Measurements from ENCODE around the gene DOCK1. TPM values are rescaled to one million over a fixed set of nuclear protein-coding genes. Genes with fewer than 3 reads are reported as not detected.

DOCK1 gene
- total and polyA plus RNA-seq, 8 donors: 46.4 to 77.7 (median 71.3) TPM

DNA sequence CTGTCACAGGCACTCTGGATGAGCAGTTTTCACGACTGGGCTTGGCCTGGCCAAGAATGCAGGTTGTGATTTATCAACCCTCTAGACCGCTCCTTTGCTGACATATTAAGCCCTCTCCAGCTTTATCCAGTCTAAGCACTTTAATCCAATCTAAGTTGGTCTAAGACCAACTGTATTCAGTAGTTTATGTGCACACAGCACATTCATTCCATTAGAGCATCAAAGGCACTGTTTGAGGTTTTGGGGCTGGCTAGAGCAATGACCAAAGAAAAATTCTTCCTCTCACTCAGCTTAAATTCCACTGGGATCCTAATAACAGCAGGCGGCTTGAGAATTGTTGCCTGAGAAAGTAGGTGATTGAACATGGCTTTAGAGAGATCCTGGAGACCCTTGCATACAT is 467.1 kb downstream of the DOCK1 start:
- Histone ChIP-seq H3K27me3 (no peaks in the 10 kb centered on the region), H3K27ac (no peak overlapping the region), H3K9me3 (no peaks in the 10 kb centered on the region), H3K4me3 (no peak overlapping the region), H3K4me1 (no peaks in the 10 kb centered on the region), H3K36me3 (peaks cover 0 to 27% of the 10 kb centered on the region in 2 donors)
- TF ChIP-seq, protein P1, sequence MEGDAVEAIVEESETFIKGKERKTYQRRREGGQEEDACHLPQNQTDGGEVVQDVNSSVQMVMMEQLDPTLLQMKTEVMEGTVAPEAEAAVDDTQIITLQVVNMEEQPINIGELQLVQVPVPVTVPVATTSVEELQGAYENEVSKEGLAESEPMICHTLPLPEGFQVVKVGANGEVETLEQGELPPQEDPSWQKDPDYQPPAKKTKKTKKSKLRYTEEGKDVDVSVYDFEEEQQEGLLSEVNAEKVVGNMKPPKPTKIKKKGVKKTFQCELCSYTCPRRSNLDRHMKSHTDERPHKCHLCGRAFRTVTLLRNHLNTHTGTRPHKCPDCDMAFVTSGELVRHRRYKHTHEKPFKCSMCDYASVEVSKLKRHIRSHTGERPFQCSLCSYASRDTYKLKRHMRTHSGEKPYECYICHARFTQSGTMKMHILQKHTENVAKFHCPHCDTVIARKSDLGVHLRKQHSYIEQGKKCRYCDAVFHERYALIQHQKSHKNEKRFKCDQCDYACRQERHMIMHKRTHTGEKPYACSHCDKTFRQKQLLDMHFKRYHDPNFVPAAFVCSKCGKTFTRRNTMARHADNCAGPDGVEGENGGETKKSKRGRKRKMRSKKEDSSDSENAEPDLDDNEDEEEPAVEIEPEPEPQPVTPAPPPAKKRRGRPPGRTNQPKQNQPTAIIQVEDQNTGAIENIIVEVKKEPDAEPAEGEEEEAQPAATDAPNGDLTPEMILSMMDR (IDR thresholded peaks at IDR 0.05): no peak
- intact Hi-C loops (cut with DNase I): no loop called here
- ATAC-seq: no peak
- DNase-seq: no peak

DNA sequence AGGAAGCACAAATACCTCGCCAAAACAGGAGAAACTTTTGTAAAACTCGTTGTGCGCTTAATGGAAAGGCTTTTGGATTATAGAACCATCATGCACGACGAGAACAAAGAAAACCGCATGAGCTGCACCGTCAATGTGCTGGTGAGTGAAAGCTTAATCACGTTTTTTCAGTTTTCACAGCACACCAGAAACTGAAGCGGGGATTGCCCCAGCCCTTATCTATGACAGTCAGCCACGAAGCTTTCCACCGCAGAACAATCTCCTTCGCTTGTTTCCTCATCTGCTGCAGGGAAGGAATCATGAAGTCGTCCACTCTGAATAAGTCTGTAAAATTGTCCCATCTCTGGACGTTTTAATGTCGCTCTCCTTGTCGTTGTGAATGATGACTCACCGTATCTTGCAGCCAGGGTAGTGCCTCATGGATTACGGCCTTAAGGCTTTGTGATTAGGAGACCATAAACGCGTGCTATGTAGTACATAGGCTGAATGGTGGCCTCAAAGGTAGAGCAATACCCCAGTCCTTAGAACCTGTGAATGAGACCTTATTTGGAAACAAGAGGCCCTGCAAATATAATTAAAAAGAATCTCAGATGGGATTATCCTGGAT is 468.9 kb downstream of the DOCK1 start:
- no peak overlapping the region for H3K4me3 ChIP-seq
- no peaks in the 10 kb centered on the region for H3K4me1 ChIP-seq
- H3K27ac ChIP-seq: no peak overlapping the region
- intact Hi-C loops (cut with DNase I): no loop called here
- DNase-seq (no peak), ATAC-seq (no peak)
- H3K27me3 ChIP-seq: no peaks in the 10 kb centered on the region
- H3K36me3 ChIP-seq: peaks cover 0 to 22% of the 10 kb centered on the region in 2 donors
- H3K9me3 ChIP-seq: no peaks in the 10 kb centered on the region
- TF ChIP-seq, protein P1 (IDR thresholded peaks at IDR 0.05): no peak

DNA sequence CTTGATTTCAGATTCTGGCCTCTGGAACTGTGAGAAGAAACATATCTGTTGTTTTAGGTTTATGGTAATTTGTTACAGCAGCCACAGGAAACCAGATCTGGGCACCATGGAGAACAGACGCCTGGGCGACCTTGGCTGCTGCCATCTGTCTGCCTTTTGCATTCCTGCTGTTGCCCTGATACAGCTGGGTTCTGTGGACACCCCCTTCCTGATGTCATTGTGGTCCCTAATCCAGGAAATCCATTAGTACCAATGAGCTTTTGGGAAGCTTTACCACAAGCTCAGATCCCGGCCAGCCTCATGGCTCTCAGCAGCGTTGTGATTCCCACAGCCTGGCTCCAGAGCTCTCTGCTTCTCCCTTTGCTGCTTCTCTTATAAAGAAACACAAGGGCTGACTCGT is 469.7 kb downstream of the DOCK1 start:
- ATAC-seq (no peak), DNase-seq (no peak)
- TF ChIP-seq, protein P1 (IDR thresholded peaks at IDR 0.05): no peak
- peaks cover 0 to 22% of the 10 kb centered on the region in 2 donors for H3K36me3 ChIP-seq
- no peak overlapping the region for H3K27ac ChIP-seq
- intact Hi-C loops (cut with DNase I): no loop called here
- no peaks in the 10 kb centered on the region for H3K4me1 ChIP-seq
- no peaks in the 10 kb centered on the region for H3K27me3 ChIP-seq
- H3K4me3 ChIP-seq: no peak overlapping the region
- no peaks in the 10 kb centered on the region for H3K9me3 ChIP-seq

DNA sequence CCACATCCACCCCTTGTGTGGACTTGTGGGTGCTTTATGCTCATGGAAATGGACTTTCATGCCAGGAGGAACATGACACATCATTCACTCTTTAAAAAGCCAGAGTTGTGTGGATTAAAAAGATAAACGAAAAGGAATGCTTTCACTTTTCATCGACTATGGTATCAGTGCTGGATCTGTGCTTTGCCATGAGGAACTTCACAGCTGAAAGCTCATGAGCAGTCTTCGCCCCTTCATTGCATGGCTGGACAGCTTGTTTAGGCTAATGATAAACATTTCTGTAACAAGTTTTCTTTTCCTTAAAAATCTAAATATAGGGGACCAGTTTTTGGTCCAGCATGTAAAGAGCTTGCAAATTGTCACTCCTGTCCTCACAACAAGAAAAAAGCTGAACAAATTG is 470.2 kb downstream of the DOCK1 start:
- TF ChIP-seq, protein P1 (IDR thresholded peaks at IDR 0.05): no peak
- H3K27me3 ChIP-seq: no peaks in the 10 kb centered on the region
- DNase-seq: no peak
- no peak for ATAC-seq
- H3K27ac ChIP-seq: no peak overlapping the region
- H3K9me3 ChIP-seq: no peaks in the 10 kb centered on the region
- H3K36me3 ChIP-seq: peaks cover 0 to 22% of the 10 kb centered on the region in 2 donors
- H3K4me1 ChIP-seq: no peaks in the 10 kb centered on the region
- no peak overlapping the region for H3K4me3 ChIP-seq
- intact Hi-C loops (cut with DNase I): no loop called here

DNA sequence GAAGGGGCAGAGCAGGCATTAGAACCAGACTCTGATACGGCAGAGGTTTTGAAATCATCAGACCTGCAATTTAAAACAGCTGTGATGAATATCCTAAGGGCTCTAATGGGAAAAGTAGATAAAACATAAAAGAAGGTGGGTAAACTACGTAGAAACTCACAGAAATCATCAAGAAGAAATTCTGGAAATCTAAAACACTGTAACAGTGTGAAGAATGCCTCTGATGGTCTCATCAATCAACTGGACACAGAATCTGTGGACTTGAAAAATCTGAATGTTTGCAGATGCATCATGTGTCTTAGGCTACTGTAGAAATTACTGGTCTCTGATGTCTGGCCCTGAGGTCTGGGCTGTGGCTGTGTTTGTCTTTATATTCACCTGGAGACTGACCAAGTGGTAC is 470.8 kb downstream of the DOCK1 start:
- Histone ChIP-seq H3K27me3 (no peaks in the 10 kb centered on the region), H3K4me3 (no peak overlapping the region), H3K27ac (no peak overlapping the region), H3K4me1 (no peaks in the 10 kb centered on the region), H3K9me3 (no peaks in the 10 kb centered on the region), H3K36me3 (peaks cover 0 to 22% of the 10 kb centered on the region in 2 donors)
- DNase-seq: no peak
- TF ChIP-seq, protein P1 (IDR thresholded peaks at IDR 0.05): no peak
- intact Hi-C loops (cut with DNase I): no loop called here
- ATAC-seq: no peak
